ENCODE measurements around the gene CTCFL.
"Not testable (repeated sequence)": the region's sequence is repeated elsewhere in the genome, so short reads cannot be mapped to it uniquely, and the experiment has no call there.

The CTCFL gene

DNA sequence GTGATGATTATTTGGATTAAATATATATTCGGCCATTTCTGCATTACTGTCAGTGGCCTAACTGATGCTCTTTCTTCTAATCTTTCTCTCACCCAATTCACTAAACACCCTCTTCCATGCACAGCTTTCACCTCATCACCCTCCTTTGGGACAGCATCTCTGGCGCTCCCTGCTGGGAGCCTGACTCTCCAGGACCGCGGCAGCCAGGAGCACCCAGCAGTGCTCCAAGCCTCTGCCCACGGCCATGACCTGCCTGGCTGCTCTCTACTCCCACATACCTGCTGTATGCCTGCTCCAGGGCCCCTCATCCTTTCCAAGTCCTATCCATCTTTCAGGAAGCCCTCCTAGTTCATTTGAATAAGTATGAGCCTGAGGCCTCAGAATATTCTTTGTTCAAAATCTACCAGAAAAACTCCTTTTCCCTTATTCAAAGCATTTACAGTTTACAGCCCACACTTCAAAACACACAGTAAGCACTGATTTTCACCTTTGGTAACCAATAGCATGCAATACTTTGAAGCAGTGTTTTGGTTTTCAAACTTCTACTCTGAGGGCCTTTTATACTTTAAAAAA, 15.2 kb downstream of the CTCFL start:
- no peak for DNase-seq (ENCODE audit: low read depth in 3 of 3, low spot score in 1 of 3)

DNA sequence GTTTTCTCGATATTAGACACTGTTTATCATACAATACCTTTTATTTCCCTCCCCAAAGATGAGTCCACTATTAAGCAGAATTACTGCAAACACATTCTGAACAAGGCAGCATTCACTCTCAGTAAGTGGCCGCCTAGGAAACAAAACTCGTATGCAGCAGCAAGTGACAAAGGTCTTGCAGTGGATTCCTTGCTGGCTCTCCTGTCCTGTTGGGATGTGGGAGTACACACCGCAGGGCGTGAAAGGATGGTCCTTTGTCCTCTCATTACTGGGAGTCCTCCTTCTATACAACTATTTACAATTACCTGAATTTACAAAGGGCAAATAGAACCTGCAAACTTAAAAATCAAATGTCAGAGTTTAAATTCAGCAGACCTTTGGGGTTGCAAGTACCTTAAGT, 16.1 kb downstream of the CTCFL start:
- no peak for DNase-seq (ENCODE audit: low read depth in 3 of 3, low spot score in 1 of 3)

DNA sequence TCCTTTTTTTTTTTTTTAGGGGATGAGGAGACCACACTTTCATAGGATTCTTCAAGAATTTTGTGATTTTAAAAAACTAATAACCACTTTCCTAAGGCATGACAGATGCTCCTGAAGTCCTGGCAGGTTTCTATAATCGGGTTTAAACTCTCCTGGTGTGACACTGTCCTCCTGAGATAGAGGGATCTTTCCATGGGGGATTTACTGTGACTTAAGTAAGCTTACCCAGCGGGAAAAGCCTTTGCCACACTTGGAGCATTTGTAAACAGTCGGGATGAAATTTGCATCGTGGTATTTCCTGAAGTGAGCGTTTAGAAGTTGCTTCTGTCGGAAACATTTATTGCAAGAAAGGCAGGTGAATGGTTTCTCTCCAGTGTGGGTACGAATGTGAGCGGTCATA, 16.6 kb downstream of the CTCFL start:
- DNase-seq (ENCODE audit: low read depth in 3 of 3, low spot score in 1 of 3), result no peak

DNA sequence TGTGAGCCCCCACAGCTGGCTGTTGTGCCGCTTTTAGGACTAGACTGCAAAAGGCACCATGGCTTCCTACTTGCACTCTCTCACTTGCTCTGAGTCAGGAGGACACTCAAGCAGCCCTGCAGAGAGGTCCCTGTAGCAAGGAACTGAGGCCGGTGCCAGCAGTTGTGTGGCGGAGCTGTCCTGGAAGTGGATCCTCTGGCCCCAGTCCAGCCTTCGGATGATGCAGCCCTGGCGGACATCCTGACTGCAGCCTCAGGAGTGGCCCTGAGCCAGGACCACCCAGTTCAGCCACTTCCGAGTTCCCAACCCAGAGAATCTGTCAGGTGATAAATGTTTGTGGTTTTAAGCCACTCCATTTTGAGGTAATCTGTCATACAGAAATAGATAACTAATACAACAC, 17.5 kb downstream of the CTCFL start:
- DNase-seq (ENCODE audit: low read depth in 3 of 3, low spot score in 1 of 3), result no peak

GRCh38 chr20:57505979-57506378, 19.0 kb downstream of the CTCFL start:
- DNase-seq (ENCODE audit: low read depth in 3 of 3, low spot score in 1 of 3), result no peak

- DNase-seq (ENCODE audit: low read depth in 3 of 3, low spot score in 1 of 3), result no peak
These were observed 20.5 kb downstream of the CTCFL start for GRCh38 chr20:57504411-57504810.

GRCh38 chr20:57503035-57503658, 21.8 kb downstream of the CTCFL start:
- no peak for DNase-seq (ENCODE audit: low read depth in 3 of 3, low spot score in 1 of 3)

DNA sequence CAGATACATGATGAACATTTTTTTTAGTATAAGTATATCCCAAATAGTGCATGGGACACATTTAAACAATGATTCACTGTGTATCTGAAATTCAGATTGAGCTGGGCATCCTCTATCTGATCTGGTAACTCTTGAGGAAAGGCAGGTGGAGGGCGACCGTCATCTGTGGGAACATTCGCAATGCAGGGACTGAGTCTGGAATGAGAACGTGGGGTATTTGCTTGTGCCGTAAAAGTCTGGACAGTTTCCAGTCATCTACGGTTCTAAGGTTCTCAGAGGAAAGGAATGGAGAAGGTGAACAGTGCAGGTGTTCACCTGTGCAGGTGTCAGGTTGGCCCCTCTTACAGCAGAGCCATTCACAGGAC, 22.6 kb downstream of the CTCFL start:
- no peak for DNase-seq (ENCODE audit: low read depth in 3 of 3, low spot score in 1 of 3)

- no peak for DNase-seq (ENCODE audit: low read depth in 3 of 3, low spot score in 1 of 3)
These were observed 23.2 kb downstream of the CTCFL start for GRCh38 chr20:57501461-57502335.

GRCh38 chr20:57500962-57501361, 24.0 kb downstream of the CTCFL start:
- DNase-seq (ENCODE audit: low read depth in 3 of 3, low spot score in 1 of 3), result no peak

DNA sequence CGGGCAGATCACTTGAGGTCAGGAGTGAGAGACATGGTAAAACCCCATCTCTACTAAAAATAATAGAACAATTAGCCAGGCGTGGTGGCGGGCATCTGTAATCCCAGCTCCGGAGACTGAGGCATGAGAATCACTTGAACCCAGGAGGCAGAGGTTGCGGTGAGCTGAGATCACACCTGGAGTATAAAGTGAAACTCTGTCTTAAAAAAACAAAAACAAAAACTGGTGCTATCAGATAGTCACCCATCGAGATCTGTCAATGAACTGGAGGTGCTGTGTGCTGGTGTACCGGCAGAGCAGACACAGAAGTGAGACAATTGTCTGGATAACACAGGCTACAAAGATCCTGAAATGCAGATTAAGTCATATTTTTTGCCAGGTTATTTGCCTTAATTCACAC, 24.7 kb downstream of the CTCFL start:
- DNase-seq (ENCODE audit: low read depth in 3 of 3, low spot score in 1 of 3), result no peak

DNA sequence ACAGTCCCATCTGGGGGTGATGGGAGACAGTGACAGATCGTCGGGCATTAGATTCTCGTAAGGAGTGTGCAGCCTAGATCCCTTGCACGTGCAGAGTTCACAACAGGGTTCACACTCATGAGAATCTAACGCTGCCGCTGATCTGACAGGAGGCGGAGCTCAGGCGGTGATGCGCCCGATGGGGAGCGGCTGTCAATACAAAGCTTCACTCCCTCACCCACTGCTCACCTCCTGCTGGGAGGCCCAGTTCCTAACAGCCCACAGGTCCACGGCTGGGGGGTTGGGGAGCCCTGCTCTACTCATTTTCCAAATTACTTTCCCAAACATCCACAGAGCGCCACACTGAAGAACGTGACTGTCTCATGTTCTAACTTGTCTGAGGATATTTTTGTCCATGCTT, 25.3 kb downstream of the CTCFL start:
- no peak for DNase-seq (ENCODE audit: low read depth in 3 of 3, low spot score in 1 of 3)

GRCh38 chr20:57498425-57499400, 26.2 kb downstream of the CTCFL start:
- peak in 1 of 3 donors; percentile 3 for DNase-seq (ENCODE audit: low read depth in 3 of 3, low spot score in 1 of 3)

- DNase-seq (ENCODE audit: low read depth in 3 of 3, low spot score in 1 of 3), result no peak
These were observed 28.3 kb downstream of the CTCFL start for GRCh38 chr20:57496592-57496991.

DNA sequence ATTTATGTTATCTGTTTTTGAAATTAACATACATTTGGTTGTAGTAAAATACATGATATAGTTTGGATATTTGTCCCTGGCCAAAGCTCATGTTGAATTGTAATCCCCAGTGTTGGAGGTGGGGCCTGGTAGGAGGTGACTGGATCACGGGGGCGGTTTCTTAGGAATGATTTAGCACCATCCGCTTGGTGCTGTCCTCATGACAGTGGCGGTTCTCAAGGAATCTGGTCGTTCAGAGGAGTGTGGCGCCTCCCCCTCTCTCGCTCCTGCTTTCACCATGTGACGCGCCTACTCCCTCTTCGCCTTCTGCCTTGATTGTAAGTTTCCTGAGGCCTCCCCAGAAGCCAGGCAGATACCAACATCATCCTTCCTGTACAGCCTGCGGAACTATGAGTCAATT, 29.0 kb downstream of the CTCFL start:
- no peak for DNase-seq (ENCODE audit: low read depth in 3 of 3, low spot score in 1 of 3)

DNA sequence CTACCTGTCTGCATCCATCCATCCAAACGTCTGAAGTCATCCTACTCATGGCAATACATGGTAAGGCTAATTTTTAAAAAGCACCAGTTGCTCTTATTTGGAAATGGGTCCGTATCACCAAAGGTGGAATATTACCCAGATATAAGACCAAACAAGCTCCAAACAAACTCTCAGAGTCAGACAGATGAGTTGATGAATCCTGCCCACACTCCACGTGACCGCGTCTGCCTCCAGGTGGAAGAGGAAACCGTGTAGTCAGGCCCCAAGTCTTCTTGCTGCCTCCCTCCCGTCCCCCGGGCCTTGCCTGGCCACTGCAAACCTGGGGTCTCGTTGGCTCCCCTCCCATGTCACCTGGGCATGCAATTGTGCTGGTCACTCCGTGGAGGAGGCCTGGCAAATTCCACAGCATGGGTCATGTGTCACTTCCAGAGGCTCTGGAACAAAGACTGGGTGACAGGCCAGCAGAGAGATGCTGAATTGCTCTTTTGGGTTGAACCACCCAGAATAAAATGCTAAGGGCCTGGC, 31.8 kb downstream of the CTCFL start:
- DNase-seq (ENCODE audit: low read depth in 3 of 3, low spot score in 1 of 3), result no peak

- DNase-seq (ENCODE audit: low read depth in 3 of 3, low spot score in 1 of 3), result no peak
These were observed 33.6 kb downstream of the CTCFL start for GRCh38 chr20:57491373-57491772.

- not testable (repeated sequence) for DNase-seq (ENCODE audit: low read depth in 3 of 3, low spot score in 1 of 3)
These were observed 36.7 kb downstream of the CTCFL start for GRCh38 chr20:57488277-57488676.

DNA sequence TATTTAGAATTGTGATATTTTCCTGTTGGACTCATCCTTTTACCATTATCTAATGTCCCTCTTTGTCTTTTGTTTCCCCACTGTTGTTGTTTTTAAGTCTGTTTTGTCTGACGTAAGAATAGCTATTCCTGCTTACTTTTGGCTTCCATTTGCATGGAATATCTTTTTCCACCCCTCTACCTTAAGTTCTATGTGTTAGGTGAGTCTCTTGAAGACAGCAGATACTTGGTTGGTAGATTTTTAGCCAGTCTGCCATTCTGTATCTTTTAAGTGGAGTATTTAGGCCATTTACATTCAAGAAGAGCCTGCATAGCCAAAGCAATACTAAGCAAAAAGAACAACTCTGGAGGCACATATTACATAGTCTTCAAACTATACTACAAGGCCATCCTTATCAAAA, 39.2 kb downstream of the CTCFL start:
- no peak for DNase-seq (ENCODE audit: low read depth in 3 of 3, low spot score in 1 of 3)

GRCh38 chr20:57484772-57485171, 40.2 kb downstream of the CTCFL start:
- DNase-seq (ENCODE audit: low read depth in 3 of 3, low spot score in 1 of 3), result no peak

All from stimulated activated CD4-positive, alpha-beta T cell treated with anti-CD3 and anti-CD28 coated beads, TNF-alpha, amount 100 ng/mL, for 1 hour (primary cell).